ENCODE data around the gene ADARB2. TPM values are rescaled to one million over a fixed set of nuclear protein-coding genes. Genes with fewer than 3 reads are reported as not detected.

ADARB2 gene
- total RNA-seq, 4 donors from 2014 or later, result 0.13 to 6.1 (median 0.57) TPM

DNA sequence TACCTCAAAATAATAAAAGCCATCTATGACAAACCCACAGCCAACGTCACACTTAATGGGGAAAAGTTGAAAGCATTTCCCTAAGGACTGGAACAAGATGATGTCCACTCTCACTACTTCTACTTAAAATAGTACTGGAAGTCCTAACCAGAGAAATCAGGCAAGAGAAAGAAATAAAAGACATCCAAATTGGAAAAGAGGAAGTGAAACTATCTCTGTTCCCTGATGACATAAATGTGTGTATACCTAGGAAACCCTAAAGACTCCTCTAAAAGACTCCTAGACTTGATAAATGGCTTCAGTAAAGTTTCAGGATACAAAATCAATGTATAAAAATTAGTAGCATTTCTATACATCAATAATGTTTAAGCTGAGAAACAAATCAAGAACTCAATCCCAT is 367.0 kb downstream of the ADARB2 start:
- ATAC-seq (ENCODE audit: low FRiP score) (no peak), DNase-seq (ENCODE audit: low spot score) (no peak)
- TF ChIP-seq, protein P1, sequence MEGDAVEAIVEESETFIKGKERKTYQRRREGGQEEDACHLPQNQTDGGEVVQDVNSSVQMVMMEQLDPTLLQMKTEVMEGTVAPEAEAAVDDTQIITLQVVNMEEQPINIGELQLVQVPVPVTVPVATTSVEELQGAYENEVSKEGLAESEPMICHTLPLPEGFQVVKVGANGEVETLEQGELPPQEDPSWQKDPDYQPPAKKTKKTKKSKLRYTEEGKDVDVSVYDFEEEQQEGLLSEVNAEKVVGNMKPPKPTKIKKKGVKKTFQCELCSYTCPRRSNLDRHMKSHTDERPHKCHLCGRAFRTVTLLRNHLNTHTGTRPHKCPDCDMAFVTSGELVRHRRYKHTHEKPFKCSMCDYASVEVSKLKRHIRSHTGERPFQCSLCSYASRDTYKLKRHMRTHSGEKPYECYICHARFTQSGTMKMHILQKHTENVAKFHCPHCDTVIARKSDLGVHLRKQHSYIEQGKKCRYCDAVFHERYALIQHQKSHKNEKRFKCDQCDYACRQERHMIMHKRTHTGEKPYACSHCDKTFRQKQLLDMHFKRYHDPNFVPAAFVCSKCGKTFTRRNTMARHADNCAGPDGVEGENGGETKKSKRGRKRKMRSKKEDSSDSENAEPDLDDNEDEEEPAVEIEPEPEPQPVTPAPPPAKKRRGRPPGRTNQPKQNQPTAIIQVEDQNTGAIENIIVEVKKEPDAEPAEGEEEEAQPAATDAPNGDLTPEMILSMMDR (IDR thresholded peaks at IDR 0.05), result no peak

DNA sequence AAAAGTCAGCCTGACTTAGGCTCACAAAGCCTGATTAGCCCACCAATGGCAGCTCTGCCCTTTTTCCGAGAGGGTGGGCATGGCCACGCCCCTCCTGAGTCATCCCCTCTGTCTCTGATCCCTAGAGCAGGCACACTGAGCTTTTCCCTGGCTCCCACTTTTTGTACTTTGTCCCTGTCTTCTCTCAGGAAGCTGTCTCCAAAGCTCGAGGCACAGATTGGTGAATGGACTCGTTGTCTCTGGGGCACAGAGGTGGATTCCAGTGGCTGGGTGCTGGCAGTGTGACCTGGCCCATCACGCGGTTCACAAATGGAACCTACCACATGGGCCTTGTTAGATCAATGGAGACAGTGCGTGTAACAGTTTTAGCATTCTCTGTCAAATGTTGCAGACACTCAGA is 367.7 kb downstream of the ADARB2 start:
- DNase-seq (ENCODE audit: low spot score), result no peak
- no peak for ATAC-seq (ENCODE audit: low FRiP score)
- TF ChIP-seq, protein P1 (IDR thresholded peaks at IDR 0.05), result no peak

DNA sequence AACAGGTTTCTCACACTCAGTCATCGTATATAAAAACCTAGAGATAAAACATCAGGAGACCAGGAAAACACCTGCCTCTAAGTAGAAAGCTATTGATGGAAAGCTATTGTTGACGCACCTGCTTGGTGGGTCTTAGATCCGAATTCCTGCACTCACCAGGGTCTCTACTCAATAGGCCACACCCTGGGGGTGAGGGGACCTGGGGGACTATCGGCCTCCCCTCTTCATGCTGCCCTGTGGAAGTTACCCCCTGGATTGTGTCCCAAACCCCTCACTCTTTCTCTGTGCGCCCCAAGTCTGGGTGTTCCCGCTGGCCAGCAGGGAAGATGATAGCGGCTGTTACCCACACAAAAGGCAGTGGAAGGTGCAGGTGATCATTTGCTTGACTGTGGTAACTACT is 368.1 kb downstream of the ADARB2 start:
- DNase-seq (ENCODE audit: low spot score), result no peak
- ATAC-seq (ENCODE audit: low FRiP score), result no peak
- TF ChIP-seq, protein P1 (IDR thresholded peaks at IDR 0.05), result no peak

DNA sequence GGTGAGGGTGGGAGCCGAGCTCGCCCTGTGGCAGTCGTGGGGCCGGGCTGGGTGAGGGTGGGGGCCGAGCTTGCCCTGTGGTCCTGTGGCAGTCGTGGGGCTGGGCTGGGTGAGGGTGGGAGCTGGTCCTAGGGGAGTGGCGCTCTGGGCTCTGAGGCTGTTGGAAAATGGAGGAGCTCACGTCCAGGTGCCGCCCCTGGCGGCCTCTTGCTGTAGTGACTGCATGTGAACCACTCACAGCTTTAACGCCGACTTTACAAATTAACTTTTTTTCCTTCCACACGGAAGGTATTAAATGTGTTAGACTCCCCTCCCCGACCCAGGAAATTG is 368.5 kb downstream of the ADARB2 start:
- no peak for DNase-seq (ENCODE audit: low spot score)
- TF ChIP-seq, protein P1 (IDR thresholded peaks at IDR 0.05), result no peak
- no peak for ATAC-seq (ENCODE audit: low FRiP score)

DNA sequence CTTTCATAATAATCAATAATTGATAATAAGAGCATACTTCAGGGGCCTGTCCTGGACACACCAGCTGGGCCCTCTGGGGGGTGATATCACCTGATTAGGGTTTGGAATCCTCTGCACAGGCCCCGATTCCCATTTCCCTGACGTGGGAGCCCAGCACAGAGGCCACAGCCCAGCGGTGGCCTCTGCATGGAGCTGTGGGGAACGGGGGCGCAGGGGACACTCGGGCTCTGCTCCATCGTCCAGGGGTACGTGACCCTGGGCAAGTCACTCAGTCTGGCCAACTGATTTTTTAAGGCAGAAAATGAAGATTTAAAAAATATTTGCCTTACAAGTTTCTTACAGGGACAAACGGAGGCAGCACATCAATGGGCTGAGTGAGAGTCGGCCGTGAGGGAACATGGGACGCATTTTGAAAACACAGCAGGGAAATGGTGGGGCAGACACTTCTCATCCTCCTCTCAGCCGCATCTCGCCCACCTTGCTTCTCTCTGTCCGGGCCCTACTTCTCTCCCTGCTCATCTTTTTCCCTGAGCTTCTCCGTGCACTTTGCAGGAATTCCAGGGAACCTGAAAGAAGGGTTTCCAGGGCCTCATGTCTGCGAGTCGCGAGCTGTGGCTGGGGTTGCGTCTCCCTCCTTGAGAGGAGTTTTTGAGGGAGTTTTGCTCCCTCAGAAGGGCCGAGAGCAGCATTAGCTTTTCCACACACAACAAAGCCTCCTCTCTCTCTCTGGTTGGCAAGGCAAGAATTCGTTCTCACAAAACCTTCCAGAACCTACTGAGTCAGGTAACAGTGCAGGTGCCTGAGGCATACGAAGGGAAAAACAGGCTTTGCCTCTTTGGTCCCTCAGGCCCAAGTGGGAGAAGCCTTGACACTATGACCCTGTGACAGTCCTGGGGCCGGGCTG is 369.1 kb downstream of the ADARB2 start:
- ATAC-seq (ENCODE audit: low FRiP score), result no peak
- no peak for DNase-seq (ENCODE audit: low spot score)
- TF ChIP-seq, protein P1 (IDR thresholded peaks at IDR 0.05), result no peak

DNA sequence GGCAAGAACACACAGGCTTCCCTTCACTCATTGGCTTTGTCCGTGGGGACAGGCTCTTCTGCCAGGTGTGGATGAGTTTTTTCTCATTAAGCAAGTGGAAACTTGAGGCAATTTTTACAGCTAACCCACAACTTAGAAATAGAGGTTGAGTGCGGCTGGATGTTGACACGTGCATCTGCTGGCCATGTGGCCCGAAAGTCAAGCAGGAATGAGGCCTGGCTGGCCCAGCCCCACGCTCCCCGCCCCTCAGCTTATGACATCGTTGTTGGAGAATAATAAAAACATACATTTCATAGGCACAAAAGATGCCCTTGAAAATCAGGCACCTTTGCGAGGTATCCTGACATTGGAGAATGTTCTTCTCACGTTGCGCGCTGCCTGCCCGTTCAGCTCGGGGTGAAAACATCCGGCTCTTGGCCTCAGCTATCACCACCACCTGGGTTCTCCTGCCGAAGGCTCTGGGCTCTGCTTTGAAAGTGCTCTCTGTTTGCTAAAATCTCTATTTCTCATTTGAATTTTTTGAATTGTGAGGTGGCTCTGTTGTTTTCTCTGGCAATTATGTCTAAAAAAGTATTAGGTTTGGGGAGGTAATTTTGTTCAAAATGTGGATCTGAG is 370.4 kb downstream of the ADARB2 start:
- TF ChIP-seq, protein P1 (IDR thresholded peaks at IDR 0.05), result no peak
- DNase-seq (ENCODE audit: low spot score) (no peak), ATAC-seq (ENCODE audit: low FRiP score) (no peak)

DNA sequence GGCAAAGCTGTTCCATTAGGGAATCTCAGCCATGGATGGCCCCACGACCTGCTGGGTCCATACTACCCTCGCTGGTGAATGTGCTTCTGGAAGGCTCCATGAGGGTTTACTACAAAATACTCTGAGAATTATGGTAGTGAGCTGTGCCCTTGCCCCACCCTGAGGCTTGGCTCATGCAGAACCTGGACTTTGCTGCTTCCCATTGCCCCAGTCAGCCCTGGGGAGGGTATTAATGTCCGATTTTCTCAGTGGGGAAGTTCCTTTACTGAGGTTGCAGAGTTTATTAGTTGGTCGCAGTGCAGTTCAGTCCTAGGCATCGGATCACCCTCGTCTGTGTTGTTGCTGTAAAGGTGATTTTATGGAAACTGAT is 371.0 kb downstream of the ADARB2 start:
- DNase-seq (ENCODE audit: low spot score) (no peak), ATAC-seq (ENCODE audit: low FRiP score) (no peak)
- TF ChIP-seq, protein P1 (IDR thresholded peaks at IDR 0.05), result no peak
